GM12865 (cell line): ENCODE results near the gene PATJ.
"Not testable (repeated sequence)": the region's sequence is repeated elsewhere in the genome, so short reads cannot be mapped to it uniquely, and the experiment has no call there.

Source experiments
- DNase-seq: peaks from one replicate; pipeline ENCODE4 v3.0.0; 2010; ENCODE audit warnings: low read depth
- H3K4me3 ChIP-seq: 2 replicates; pipeline ENCODE4 v1.5.1; 2011; ENCODE audit warnings: mild to moderate bottlenecking, low read depth, low read length, control low read depth
- CTCF ChIP-seq: IDR thresholded peaks from 2 replicates; pipeline ENCODE4 v1.5.1; 2011; ENCODE audit warnings: low read length, control low read depth, low read depth, inconsistent platforms; ENCODE audit not compliant: insufficient read depth; ENCODE audit errors: missing control alignments

PATJ gene

GRCh38 chr1:61844006-61844405 is 101.7 kb downstream of the PATJ start:
- TF ChIP-seq CTCF = no peak
- H3K4me3 ChIP-seq = no peak overlapping the region
- DNase-seq = no peak

DNA sequence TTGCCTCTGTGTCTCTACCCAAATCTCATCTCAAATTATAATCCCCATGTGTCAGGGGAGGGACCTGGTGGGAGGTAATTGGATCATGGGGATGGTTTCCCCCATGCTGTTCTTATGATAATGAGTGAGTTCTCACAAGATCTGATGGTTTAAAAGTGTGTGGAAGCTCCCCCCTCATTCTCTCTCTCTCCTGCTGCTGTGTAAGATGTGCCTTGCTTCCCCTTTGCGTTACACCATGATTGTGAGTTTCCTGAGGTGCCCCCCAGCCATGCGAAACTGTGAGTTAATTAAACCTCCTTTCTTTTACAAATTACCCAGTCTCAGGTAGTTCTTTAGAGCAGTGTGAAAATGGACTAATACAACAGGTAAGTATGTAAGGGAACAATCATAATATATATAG is 102.4 kb downstream of the PATJ start:
- H3K4me3 ChIP-seq, DNase-seq: not testable (repeated sequence)

DNA sequence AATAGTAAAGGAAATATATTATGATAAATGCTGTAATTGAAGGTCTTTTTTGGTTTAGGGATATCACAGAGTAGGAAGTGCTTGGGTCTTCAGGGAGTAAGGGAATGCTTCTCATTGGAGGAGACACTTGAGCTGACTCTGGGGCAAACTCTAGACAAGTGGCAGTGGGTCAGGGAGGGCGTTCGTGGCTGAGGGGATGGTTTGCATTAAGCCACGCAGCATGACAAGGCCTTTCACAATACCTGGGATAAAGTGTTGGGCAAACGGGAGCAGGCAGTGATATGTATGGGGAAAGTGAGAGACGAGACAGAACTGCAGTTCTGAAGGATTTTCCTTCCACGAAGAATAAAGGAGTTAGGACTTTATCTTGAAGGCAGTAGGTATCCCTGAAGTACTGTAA is 109.0 kb downstream of the PATJ start:
- no peak for TF ChIP-seq CTCF
- no peak for DNase-seq
- H3K4me3 ChIP-seq = no peak overlapping the region

DNA sequence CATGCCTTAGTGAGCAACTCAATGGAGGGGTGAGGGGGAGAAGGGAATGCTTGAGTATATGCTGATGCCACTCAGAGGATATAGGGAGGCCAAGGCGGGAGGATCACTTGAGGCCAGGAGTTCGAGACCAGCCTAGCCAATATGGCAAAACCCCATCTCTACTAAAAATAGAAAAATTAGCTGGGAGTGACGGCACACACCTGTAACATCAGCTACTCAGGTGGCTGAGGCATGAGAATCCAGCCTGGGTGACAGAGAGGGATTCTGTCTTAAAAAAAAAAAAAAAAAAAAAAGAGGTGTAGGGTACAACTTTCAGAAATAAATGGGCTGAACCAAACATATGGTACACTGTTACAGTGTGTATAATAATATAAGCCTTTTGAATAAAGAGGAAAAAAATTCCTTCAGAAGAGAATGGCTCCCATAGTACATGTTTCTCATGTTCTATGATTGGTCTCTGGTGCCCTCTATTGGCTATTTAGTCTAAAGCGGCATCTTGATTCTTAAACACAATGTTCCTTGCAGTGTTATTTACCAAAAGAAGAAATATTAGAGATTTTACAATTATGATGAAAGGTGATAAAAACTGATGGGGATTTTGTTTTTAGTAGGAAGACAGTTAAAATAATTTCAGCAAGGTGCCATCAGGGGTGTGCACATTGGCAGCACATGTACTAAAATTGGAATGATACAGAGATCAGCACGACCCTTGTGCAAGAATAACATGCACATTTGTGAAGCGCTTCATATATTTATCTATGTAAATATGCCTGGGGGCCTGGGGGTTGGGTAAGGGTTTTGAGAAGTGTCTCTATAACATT is 109.8 kb downstream of the PATJ start:
- TF ChIP-seq CTCF = peak; percentile 52
- no peak overlapping the region for H3K4me3 ChIP-seq
- peak; percentile 62 for DNase-seq

DNA sequence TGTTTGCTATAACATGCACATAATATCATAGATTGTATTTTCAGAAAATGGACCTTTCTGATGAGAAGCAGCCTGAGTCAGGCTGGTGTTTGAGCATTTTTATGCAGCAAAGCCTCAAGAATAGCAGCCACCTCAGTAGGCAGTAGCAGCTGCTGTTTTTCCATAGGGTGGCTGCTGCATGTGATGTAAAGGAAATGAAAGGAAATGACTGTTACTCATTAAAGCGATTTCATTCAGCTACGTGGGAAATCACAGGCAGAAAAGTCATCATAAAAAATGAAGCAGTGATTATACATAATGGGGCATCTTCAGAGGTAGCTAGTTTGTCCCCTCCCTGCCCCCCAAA is 110.4 kb downstream of the PATJ start:
- no peak overlapping the region for H3K4me3 ChIP-seq
- no peak for DNase-seq
- no peak for TF ChIP-seq CTCF

GRCh38 chr1:61853583-61853982 is 111.3 kb downstream of the PATJ start:
- no peak overlapping the region for H3K4me3 ChIP-seq
- no peak for TF ChIP-seq CTCF
- no peak for DNase-seq

GRCh38 chr1:61864489-61864888 is 122.2 kb downstream of the PATJ start:
- no peak for TF ChIP-seq CTCF
- no peak overlapping the region for H3K4me3 ChIP-seq
- DNase-seq = no peak
